Spinal cord (tissue), 10 donors: ENCODE results near the gene TMEM243. TPM values are rescaled to one million over a fixed set of nuclear protein-coding genes. Genes with fewer than 3 reads are reported as not detected.
"Not testable (repeated sequence)": the region's sequence is repeated elsewhere in the genome, so short reads cannot be mapped to it uniquely, and the experiment has no call there.

Experiments
- DNase-seq, 6 donors: peaks; one replicate each; pipeline versions ENCODE4 v3.0.0 to v3.0.0-alpha.2; 2013 to 2015; ENCODE audit warnings: low spot score in 6 of 6, low read depth in 4 of 6
- H3K27ac ChIP-seq: one replicate; pipeline ENCODE4 v1.5.1; 2013; ENCODE audit warnings: low read depth, low read length, control low read depth
- H3K27me3 ChIP-seq: one replicate; pipeline ENCODE4 v1.6.1; 2013; ENCODE audit warnings: low read length; ENCODE audit not compliant: control insufficient read depth, insufficient read depth
- H3K36me3 ChIP-seq: one replicate; pipeline ENCODE4 v1.6.1; 2013; ENCODE audit warnings: low read length; ENCODE audit not compliant: control insufficient read depth, insufficient read depth
- H3K4me1 ChIP-seq: one replicate; pipeline ENCODE4 v1.6.1; 2013; ENCODE audit warnings: low read length; ENCODE audit not compliant: control insufficient read depth, insufficient read depth
- H3K4me3 ChIP-seq: one replicate; pipeline ENCODE4 v1.5.1; 2013; ENCODE audit warnings: low read depth, low read length, control low read depth
- H3K9me3 ChIP-seq: one replicate; pipeline ENCODE4 v1.6.1; 2013; ENCODE audit warnings: low read length; ENCODE audit not compliant: control insufficient read depth, insufficient read depth
- WGBS: methylation state at CpG from one replicate; pipeline ENCODE4 v1.1.5; 2013; ENCODE audit warnings: missing lambda C conversion rate; ENCODE audit not compliant: insufficient coverage; 5-methylcytosine and 5-hydroxymethylcytosine counted together
- polyA plus RNA-seq, 2 donors: library from polyadenylated mRNA; unstranded; fragments of 120-200 nt; gene quantifications; one replicate each; pipeline ENCODE4 v1.2.1, GENCODE V29; 2013; ENCODE audit not compliant: insufficient read length in 2 of 2
- total RNA-seq, 2 donors: library from RNA; depleted of rRNA in 1 of 2; stranded (reverse); fragments of 120-200 nt in 1 of 2; fragments of >200 nt in 1 of 2; gene quantifications; one replicate each; pipeline versions ENCODE4 v1.2.3 to v1.2.4, GENCODE V29; 2013 to 2014
- donor health status: healthy.

The TMEM243 gene
- total and polyA plus RNA-seq, 4 donors, result 17.4 to 20.9 (median 18.5) TPM

GRCh38 chr7:87213811-87214210 lies 5.7 kb downstream of the TMEM243 start:
- Histone ChIP-seq H3K36me3 (no peaks in the 10 kb centered on the region), H3K4me1 (no peaks in the 10 kb centered on the region), H3K27ac (no peak overlapping the region), H3K9me3 (no peaks in the 10 kb centered on the region), H3K27me3 (no peaks in the 10 kb centered on the region), H3K4me3 (no peak overlapping the region)
- 13% methylated on average over 1 of the region's 2 CpGs for WGBS
- no peak for DNase-seq

- H3K4me1 ChIP-seq, result no peaks in the 10 kb centered on the region
- no peak overlapping the region for H3K4me3 ChIP-seq
- H3K27me3 ChIP-seq, result no peaks in the 10 kb centered on the region
- no peaks in the 10 kb centered on the region for H3K36me3 ChIP-seq
- no peak overlapping the region for H3K27ac ChIP-seq
- no peak for DNase-seq
- WGBS, result 100% methylated on average over 1 of the region's 1 CpG
- no peaks in the 10 kb centered on the region for H3K9me3 ChIP-seq
Measured at GRCh38 chr7:87213252-87213651, 6.3 kb downstream of the TMEM243 start.

- no peak for DNase-seq
- Histone ChIP-seq H3K9me3 (no peaks in the 10 kb centered on the region), H3K27me3 (no peaks in the 10 kb centered on the region), H3K4me3 (no peak overlapping the region), H3K36me3 (no peaks in the 10 kb centered on the region), H3K27ac (no peak overlapping the region), H3K4me1 (no peaks in the 10 kb centered on the region)
- WGBS, result no CpG with 5 or more reads among the region's 1 CpG
Measured at GRCh38 chr7:87212498-87212897, 7.0 kb downstream of the TMEM243 start.

GRCh38 chr7:87210506-87210905 lies 9.0 kb downstream of the TMEM243 start:
- no peak for DNase-seq
- H3K27ac ChIP-seq, result no peak overlapping the region
- no peaks in the 10 kb centered on the region for H3K36me3 ChIP-seq
- 91% methylated on average over 3 of the region's 3 CpGs for WGBS
- peaks cover 2% of the 10 kb centered on the region for H3K9me3 ChIP-seq
- H3K27me3 ChIP-seq, result no peaks in the 10 kb centered on the region
- H3K4me3 ChIP-seq, result no peak overlapping the region
- no peaks in the 10 kb centered on the region for H3K4me1 ChIP-seq

GRCh38 chr7:87209295-87209924 lies 10.1 kb downstream of the TMEM243 start:
- no peak overlapping the region for H3K4me3 ChIP-seq
- 95% methylated on average over 18 of the region's 18 CpGs for WGBS

GRCh38 chr7:87206361-87206760 lies 13.2 kb downstream of the TMEM243 start:
- H3K27me3 ChIP-seq, result no peaks in the 10 kb centered on the region
- WGBS, result no CpG with 5 or more reads among the region's 1 CpG

More at GRCh38 chr7:87209295-87209924, 10.1 kb downstream of the TMEM243 start:
- H3K9me3 ChIP-seq, result peaks cover 8% of the 10 kb centered on the region
- H3K27me3 ChIP-seq, result no peaks in the 10 kb centered on the region
- no peak overlapping the region for H3K27ac ChIP-seq
- DNase-seq, result no peak
- no peaks in the 10 kb centered on the region for H3K36me3 ChIP-seq
- no peaks in the 10 kb centered on the region for H3K4me1 ChIP-seq

DNA sequence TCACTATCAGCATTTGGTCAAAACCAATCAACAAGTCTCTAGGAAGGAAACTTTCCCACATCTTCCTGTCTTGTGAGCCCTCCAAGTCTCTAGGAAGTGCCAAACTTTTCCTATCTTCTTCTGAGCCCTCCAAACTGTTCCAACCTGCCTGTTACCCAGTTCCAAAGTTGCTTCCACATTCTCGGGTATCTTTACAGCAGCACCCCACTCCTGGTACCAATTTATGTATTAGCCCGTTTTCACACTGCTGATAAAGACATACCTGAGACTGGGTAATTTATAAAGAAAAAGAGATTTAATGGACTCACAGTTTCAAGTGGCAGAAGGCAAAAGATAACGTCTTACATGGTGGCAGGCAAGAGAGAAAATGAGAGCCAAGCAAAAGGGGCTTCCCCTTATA lies 13.8 kb downstream of the TMEM243 start:
- WGBS, result 90% methylated on average over 2 of the region's 3 CpGs
- H3K9me3 ChIP-seq, H3K27ac ChIP-seq, DNase-seq, H3K36me3 ChIP-seq, H3K4me3 ChIP-seq, H3K27me3 ChIP-seq, H3K4me1 ChIP-seq: not testable (repeated sequence)

More at GRCh38 chr7:87206361-87206760, 13.2 kb downstream of the TMEM243 start:
- Histone ChIP-seq H3K36me3 (no peaks in the 10 kb centered on the region), H3K4me1 (no peaks in the 10 kb centered on the region), H3K4me3 (no peak overlapping the region), H3K27ac (no peak overlapping the region), H3K9me3 (peaks cover 8% of the 10 kb centered on the region)
- no peak for DNase-seq

- Histone ChIP-seq H3K4me3 (no peak overlapping the region), H3K36me3 (no peaks in the 10 kb centered on the region), H3K27ac (no peak overlapping the region), H3K27me3 (no peaks in the 10 kb centered on the region), H3K4me1 (no peaks in the 10 kb centered on the region), H3K9me3 (peaks cover 8% of the 10 kb centered on the region)
- DNase-seq, result no peak
- 83% methylated on average over 3 of the region's 3 CpGs for WGBS
Measured at GRCh38 chr7:87204933-87205332, 14.6 kb downstream of the TMEM243 start.

GRCh38 chr7:87203929-87204328 lies 15.6 kb downstream of the TMEM243 start:
- not testable (repeated sequence) for H3K27ac ChIP-seq, H3K36me3 ChIP-seq, H3K9me3 ChIP-seq, H3K27me3 ChIP-seq, DNase-seq, H3K4me1 ChIP-seq, H3K4me3 ChIP-seq
- 90% methylated on average over 1 of the region's 4 CpGs for WGBS

DNA sequence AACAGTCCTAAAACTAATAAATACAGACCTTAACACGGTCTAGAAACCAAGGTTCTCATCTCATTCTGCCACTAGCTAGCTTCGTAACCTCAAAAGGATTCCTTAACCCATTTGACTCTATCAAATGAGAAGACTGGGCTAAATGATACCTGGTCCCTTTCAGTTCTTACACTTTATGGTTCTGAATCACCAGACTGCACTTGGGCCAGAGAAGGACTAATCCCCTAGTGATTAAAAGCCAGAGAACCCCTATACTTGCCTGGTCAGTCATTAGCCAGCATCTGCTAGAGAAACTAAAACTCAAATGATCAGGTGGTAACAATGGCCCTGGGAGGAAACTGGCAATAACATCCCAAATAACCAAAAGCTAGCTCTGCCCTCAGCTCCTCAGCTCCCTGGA lies 16.8 kb downstream of the TMEM243 start:
- no peak for DNase-seq
- 100% methylated on average over 2 of the region's 2 CpGs for WGBS
- Histone ChIP-seq H3K27ac (no peak overlapping the region), H3K36me3 (no peaks in the 10 kb centered on the region), H3K4me3 (no peak overlapping the region), H3K4me1 (no peaks in the 10 kb centered on the region), H3K27me3 (no peaks in the 10 kb centered on the region), H3K9me3 (peaks cover 8% of the 10 kb centered on the region)
